Stimulated activated CD8-positive, alpha-beta memory T cell treated with anti-CD3 and anti-CD28 coated beads, Interleukin-7, amount 100 ng/mL, for 48 hours (primary cell): Measurements from ENCODE around the gene PIK3CB.
A peak's percentile ranks its signal among the peaks of the same experiment; 100 is the strongest.
"Not testable (repeated sequence)": the region's sequence is repeated elsewhere in the genome, so short reads cannot be mapped to it uniquely, and the experiment has no call there.

Experiments
- DNase-seq, 2 donors: peaks; one replicate each; pipeline ENCODE4 v3.0.0-alpha.2; 2020; ENCODE audit warnings: low read depth in 1 of 2; ENCODE audit errors: extremely low read depth in 1 of 2

Gene PIK3CB

DNA sequence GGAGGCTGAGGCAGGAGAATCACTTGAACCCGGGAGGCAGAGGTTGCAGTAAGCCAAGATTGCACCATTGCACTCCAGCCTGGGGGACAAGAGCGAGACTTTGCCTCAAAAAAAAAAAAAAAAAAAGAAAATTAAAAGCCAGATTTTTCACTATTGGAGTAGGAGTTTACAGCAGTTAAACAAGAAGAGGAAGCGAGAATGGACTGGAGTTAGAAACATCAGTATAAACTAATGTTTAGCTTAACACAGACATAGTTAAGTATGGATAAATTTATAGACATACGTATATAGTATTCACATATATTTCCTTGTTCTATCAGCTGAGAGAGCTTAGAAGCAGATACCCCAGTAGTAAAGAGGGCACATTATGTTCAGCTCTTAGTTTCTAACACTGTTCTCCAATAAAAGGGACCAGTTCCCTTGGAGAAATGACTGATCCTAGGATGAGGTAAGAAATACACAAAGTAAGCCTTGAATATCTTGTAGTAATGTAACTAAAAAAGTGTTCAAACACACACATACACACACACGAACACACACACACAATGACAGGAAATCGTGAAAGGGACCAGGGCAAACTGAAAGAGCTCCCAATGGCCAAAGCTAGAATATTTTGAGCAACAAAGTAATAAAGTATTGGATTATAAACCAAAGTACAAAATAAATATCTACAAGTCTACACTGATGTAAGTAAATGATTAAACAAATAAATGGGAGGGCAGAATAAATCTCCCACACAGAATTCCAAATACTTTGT is 25.1 kb downstream of the PIK3CB start:
- no peak for DNase-seq

DNA sequence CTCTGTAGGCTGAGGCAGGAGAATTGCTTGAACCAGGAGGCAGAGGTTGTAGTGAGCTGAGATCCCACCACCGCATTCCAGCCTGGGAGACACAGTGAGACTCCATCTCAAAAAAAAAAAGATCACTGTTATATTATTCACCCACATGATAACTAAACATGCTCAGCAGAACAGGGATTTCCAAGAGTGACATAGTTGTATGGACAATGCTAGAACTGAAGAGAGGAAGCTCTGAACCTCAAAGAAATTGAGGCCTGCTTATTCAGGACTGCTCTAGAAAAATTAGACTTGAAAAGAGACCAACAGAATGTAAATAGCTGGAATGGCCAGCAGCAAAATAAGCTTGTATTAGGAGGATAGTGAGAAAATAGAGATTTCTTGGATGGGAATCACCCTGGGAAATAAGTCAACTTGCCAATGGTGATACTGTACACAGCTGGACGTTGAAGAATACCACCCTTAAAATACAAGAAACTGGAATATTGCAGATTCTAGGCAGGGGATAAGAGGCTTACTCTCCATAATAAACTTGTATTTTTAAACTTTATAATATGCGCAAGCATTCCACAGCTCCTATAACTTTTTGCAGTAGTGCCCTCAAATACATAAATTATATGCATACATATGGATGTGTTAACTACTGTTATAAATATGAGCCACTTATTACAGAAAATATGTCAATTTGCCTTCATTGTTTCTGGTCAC is 28.2 kb downstream of the PIK3CB start:
- no peak for DNase-seq

DNA sequence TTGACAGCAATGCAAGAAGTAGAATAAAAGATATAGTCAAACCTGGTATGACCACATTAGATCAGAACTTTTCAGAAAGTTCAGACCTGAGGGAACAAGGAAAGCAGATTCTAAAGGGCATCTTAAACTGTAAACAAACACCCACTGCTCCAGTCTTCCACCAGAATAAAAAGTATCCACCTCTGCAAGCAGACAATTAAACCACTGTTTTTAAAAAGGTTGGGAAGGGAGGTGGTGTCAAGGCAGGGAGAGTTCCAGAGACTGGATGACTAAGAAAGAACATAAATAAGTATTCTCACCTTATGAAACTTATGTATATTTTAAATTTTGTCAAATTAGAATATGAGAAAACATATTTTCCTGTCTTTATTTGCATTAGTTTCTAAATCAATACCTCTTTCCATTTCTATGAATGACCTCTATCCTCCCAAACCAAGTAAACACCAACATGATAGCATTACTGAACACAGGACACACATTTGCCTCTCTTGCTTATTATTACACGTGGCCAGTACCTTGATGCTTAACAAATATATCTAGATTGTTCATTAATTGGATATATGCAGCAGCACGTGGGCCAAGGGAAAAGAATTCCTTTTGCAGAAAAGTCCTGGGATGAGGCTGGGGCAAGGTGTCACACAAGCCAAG is 31.6 kb downstream of the PIK3CB start:
- no peak for DNase-seq

DNA sequence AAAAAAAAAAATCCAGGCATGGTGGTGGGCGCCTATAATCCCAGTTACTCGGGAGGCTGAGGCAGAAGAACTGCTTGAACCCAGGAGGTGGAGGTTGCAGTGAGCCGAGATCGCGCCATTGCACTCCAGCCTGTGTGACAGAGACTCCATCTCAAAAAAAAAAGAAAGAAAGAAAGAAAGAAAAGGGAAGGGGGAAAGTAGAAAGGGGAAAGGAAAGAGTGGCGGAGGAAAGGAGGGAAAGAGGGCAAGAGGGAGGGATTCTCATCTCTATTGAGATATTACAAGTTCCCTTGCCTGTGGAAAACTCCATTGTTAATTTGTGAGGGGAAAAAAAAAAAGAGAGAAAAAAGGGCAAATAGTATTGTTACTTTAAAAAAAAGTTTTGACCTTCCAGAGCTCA is 32.5 kb downstream of the PIK3CB start:
- DNase-seq, result not testable (repeated sequence)

DNA sequence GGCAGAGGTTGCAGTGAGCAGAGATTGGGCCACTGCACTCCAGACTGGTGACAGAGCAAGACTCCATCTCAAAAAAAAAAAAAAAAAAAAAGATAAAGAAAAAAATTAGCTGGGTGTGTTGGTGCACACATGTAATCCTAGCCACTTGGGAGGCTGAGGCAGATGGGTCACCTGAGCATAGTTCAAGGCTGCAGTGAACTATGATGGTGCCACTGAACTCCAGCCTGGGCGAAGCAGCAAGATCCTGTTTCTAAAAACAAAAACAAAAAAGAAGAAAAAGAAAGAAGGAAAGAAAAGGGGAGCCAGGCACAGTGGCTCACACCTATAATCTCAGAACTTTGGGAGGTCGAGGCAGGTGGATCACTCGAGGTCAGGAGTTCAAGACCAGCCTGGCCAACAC is 32.9 kb downstream of the PIK3CB start:
- DNase-seq, result no peak

DNA sequence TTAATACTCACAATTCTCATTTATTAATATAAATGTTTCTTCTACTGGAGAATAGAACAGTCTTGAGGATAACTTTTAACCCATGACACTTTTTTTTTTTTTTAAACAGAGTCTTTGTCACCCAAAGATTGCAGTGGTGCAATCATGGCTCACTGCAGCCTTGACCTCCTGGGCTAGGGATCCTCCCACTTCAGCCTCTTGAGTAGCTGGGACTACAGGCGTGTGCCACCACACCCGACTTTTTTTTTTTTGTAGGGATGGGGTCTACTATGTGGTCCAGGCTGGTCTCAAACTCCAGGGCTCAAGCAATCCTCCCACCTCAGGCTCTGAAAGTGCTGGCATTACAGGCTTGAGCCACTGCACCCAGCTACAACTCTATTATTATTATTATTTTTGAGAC is 34.5 kb downstream of the PIK3CB start:
- no peak for DNase-seq

DNA sequence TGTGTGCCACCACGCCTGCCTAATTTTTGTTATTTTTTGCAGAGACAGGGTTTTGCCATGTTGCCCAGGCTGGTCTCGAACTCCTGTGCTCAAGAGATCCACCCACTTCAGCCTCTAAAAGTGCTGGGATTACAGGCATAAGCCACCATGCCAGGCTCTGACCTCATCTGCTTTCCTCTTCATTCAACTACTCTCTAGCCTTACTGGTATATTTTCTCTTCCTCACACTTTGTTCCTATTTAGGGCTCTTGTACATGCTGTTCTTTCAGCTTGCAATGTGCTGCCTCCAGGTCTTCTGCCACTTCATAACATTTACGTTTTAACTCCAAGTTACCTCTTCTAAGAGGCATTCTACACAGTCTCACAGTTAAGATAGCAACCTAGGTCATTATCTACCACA is 34.9 kb downstream of the PIK3CB start:
- no peak for DNase-seq

DNA sequence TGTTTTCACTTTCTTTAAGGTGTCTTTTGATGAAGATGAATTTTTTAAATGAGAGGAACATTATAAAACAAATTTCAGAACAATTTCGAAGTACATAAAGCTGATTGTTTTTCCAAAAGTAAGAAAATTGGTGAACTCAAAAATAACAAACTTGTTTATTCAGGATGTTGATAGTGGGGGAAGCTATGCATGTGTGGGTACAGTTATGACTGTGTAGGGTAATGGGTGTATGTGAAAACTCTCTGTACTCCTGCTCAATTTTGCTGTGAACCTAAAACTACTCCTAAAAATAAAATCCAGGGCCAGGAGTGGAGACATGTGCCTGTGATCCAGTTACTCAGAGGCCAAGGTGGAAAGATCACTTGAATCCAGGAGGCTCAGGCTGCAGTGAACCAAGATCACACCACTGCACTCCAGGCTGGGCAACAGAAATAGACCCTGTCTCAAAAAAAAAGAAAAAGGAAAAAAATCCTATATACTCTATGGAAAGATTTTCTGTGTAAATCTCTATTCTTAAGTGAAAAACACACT is 37.2 kb downstream of the PIK3CB start:
- no peak for DNase-seq

DNA sequence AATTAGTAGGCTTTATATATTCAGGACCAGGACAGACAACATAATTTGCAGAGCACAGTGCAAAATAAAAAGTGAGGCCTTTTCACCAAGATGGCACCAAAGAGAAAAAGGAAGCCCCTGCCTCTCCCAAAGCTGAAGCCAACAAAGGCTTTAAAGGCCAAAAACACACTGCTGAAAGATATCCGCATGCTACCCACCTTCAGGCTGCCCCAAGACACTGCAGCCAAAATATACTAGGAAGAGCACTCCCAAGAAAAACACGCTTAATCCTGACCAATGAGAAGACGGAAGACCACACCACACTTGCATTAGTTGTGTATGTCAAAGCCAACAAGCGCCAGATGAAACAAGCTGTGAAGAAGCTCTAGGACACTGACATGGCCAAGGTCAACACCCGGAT is 38.0 kb downstream of the PIK3CB start:
- DNase-seq, result no peak

DNA sequence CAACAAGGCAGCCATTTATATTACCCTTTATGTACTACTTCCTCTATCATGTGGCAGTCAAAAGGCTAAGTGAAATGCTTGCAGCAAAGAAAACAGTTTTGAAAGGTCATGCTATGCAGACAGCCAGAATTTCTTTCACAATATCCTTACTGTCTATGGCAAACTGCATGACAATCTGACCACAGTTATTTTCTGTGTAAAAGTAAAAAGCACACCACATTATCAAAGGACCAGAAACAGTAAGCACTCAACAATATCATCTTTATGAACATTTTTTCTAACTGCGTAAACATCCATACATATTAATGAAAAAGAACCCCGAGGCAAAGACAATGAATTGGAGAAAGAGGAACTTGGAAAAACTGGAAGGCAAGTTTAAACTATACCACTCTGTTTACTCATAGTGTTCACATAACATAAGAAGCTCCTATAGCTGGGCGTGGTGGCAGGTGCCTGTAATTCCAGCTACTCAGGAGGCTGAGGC is 47.9 kb downstream of the PIK3CB start:
- DNase-seq, result no peak

DNA sequence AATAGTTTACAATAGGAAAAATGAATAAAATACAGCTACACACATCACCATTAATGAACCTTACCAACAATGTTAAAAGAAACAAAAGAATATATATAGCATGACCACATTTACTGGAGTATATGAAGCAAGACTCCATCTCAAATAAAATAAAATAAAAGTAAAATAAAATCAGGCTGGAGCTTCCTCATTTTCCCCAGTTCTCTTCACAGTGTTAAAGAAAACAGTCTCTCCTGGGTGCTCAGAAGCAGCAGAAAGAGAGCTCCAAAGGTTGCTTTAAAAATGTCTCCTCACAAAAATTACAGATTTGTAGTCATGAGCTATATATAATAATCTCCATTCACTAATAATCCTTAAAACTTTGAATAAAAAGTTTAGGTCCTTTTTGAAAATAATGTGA is 48.8 kb downstream of the PIK3CB start:
- no peak for DNase-seq

DNA sequence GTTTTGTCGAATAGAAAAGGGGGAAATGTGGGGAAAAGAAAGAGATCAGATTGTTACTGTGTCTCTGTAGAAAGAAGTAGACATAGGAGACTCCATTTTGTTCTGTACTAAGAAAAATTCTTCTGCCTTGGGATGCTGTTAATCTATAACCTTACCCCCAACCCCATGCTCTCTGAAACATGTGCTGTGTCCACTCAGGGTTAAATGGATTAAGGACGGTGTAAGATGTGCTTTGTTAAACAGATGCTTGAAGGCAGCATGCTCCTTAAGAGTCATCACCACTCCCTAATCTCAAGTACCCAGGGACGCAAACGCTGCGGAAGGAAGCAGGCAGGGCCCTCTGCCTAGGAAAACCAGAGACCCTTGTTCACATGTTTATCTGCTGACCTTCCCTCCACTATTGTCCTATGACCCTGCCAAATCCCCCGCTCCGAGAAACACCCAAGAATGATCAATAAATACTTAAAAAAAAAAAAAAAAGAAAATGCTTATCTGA is 49.3 kb downstream of the PIK3CB start:
- not testable (repeated sequence) for DNase-seq

DNA sequence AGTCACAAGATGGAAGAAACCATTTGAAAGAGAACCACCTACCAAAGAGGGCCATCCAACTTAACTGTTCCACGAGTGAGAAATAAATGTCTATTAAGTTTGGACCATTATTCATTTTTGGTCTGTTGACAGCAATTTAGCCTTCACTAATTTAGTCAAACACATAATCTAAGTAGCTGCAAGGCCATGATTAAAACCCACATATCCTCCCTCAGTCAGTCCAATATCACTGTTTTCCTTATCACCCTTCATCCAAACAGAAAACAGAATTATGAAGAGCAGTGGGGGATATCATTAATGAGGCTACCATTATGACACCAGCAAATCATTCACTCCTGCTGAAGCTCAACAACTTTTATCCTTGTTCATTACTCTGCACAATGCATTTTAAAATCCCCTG is 52.0 kb downstream of the PIK3CB start:
- DNase-seq, result no peak

DNA sequence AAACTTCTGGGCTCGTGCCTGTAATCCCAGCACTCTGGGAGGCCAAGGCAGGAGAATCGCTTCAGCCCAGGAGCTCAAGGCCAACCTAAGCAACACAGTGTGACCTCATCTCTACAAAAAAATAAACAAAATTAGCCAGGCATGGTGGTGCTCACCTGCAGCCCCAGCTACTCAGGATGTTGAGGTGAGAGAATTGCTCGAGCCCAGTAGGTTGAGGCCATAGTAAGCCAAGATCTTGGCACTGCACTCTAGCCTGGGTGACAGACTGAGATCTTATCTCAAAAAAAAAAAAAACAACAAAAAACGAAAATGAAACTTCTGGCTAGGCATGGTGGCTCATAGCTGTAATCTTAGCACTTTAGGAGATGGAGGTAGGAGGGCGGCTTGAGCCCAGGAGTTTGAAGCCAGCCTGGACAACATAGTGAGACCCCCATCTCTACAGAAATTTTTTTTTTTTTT is 53.7 kb downstream of the PIK3CB start:
- no peak for DNase-seq

DNA sequence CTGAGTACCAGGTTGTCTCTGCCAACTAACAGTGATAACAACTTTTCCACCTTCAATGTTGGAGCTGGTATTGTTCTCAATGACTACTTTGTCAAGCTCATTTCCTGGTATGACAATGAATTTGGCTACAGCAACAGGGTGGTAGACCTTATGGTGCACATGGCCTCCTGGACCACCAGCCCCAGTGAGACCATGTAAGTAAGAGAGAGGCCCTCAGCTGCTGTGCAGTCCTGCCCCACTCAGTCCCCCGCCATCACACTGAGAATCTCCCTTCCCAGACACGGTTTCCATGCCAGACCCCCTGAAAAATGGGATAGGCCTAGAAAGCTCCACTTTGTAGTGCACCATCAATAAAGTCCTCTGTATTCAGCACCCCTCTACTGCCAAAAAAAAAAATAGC is 56.1 kb downstream of the PIK3CB start:
- DNase-seq, result no peak

DNA sequence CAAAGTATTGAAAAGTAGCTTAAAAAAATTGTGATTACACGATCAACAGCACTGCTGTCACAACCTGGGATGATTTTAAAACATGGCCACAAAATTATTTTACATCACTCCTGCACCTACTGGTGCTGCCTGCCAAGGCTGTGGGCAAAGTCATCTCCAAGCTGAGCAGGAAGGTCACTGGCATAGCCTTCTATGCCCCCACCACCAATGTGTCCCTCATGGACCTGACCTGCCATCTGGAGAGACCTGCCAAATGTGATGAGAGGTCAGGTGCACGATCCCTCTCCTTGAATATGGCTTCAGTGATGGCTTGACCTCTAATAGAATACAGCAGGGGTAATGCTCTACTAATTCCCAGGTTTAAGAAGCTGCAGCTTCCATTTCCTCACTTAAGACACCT is 57.8 kb downstream of the PIK3CB start:
- no peak for DNase-seq

DNA sequence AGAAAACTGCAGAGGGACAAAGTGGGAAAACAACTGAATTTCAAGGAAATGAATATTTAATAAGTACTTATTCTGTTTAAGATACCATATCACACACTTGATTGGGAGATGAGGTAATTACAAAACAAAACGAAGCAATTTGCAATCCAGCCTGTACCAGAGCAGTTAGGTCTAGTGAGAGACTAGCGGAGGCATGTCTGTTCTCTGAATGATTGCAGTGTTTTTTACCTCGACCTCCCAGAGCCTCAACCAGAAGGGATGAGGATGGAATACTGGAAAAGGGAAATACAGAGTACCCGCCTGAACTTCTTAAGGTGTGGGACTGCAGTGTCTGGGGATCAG is 59.5 kb downstream of the PIK3CB start:
- no peak for DNase-seq

DNA sequence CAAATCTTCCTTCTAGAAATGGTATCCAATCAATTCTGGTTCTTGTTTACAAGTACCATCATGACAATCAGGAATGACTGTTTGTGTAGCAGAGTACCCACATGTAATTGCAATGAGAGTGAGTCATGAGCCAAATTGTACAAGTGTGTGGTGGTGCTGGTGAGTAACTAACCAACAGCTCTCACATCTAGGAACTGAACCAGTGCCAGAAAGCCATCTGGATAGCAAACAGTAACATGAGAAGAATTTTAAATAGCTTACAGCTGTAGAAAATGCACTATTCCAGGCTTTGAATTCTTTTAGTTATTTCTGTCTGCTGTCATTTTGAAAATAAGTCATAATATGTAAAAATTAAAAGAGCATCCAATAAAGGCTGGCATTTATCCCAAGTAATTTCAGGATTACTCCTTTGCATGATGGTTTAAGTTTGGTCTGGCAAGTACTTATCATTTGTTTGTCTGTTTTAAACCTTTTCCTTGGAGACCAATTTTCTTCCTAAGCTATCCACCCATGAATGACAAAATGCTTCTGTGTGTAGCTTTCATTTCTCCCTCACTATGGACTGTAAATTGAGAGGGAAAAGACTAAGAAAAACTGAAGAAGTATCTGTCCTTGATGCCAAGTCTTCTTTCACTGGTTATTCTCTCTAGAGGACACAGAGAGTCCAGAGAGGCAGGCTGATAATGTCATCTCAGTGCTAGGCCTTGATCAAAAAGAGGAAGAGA is 60.0 kb downstream of the PIK3CB start:
- peak in 1 of 2 donors; percentile 39 for DNase-seq

DNA sequence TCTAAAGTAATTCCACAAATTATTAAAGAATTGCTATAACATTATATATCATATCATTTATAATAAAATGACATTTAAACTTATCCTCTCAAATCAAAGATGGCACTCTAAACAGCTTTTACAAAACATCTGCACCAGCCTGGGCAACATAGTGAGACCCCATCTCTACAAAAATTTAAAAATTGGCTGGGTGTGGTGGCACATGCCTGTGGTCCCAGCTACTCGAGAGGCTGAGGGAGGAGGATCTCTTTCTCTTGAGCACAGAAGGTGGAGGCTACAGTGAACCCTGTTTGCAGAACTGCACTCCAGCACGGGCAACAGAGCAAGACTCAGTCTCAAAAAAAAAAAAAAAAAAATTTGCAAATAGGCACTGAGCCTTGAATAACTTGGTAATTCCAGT is 63.1 kb downstream of the PIK3CB start:
- no peak for DNase-seq

DNA sequence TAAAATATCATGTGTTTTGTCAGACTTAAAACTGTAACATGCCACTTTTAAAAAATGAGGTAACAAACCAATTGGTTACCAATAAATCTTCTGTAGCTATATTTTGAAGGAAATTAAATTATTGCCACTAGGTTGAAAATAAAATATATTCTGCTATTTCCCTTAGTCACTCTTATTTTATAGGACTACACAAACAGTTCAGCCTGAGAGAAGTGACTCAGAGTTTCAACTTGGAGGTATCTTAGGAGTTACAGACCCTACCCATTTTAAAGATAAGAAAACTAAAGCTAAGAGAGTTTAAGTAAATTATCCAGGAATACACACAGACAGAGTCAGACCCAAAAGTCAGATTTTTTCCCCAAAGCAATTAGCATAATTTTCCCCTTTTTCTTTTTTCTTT is 65.1 kb downstream of the PIK3CB start:
- no peak for DNase-seq

DNA sequence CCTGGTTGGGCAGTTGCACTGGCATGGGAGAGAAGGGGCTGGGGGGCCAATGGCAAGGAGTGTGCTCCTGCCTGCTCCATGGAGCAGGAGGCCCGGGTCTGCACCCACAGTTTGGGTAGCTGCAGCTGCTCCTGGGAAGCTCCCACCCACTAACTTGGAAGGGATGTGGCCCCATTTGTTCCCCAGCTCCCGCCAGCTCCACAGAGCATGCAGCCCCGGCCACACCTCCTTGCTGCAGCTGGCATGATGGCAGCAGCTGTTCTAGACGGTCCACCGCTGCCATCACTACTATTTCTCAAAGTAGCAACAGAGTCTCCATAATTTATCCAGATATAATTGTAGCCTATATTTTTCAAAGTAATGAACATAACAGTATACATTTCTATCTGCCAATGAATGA is 65.8 kb downstream of the PIK3CB start:
- no peak for DNase-seq
